ENCODE data around the gene ARRB1.
"Not testable (repeated sequence)": the region's sequence is repeated elsewhere in the genome, so short reads cannot be mapped to it uniquely, and the experiment has no call there.

The ARRB1 gene

GRCh38 chr11:75319035-75319877 is 32.2 kb downstream of the ARRB1 start:
- DNase-seq: no peak

GRCh38 chr11:75317446-75318122 is 33.9 kb downstream of the ARRB1 start:
- no peak for DNase-seq

GRCh38 chr11:75315439-75315805 is 36.0 kb downstream of the ARRB1 start:
- no peak for DNase-seq

GRCh38 chr11:75314771-75315438 is 36.6 kb downstream of the ARRB1 start:
- DNase-seq: no peak

GRCh38 chr11:75313513-75314272 is 37.8 kb downstream of the ARRB1 start:
- no peak for DNase-seq

- no peak for DNase-seq
Observed at GRCh38 chr11:75312346-75312745, 39.1 kb downstream of the ARRB1 start.

GRCh38 chr11:75311858-75312288 is 39.6 kb downstream of the ARRB1 start:
- DNase-seq: no peak

GRCh38 chr11:75308986-75309385 is 42.5 kb downstream of the ARRB1 start:
- no peak for DNase-seq

GRCh38 chr11:75308116-75308515 is 43.3 kb downstream of the ARRB1 start:
- no peak for DNase-seq

GRCh38 chr11:75307058-75307457 is 44.4 kb downstream of the ARRB1 start:
- DNase-seq: no peak

GRCh38 chr11:75306529-75306928 is 44.9 kb downstream of the ARRB1 start:
- DNase-seq: no peak

GRCh38 chr11:75305993-75306392 is 45.5 kb downstream of the ARRB1 start:
- no peak for DNase-seq

- DNase-seq: no peak
Observed at GRCh38 chr11:75305452-75305851, 46.0 kb downstream of the ARRB1 start.

- not testable (repeated sequence) for DNase-seq
Observed at GRCh38 chr11:75304941-75305340, 46.5 kb downstream of the ARRB1 start.

- no peak for DNase-seq
Observed at GRCh38 chr11:75303544-75304224, 47.8 kb downstream of the ARRB1 start.

GRCh38 chr11:75302371-75302770 is 49.1 kb downstream of the ARRB1 start:
- no peak for DNase-seq

GRCh38 chr11:75301601-75302345 is 49.7 kb downstream of the ARRB1 start:
- DNase-seq: no peak

GRCh38 chr11:75301131-75301530 is 50.3 kb downstream of the ARRB1 start:
- DNase-seq: no peak

GRCh38 chr11:75298976-75299260 is 52.5 kb downstream of the ARRB1 start:
- DNase-seq: no peak

- DNase-seq: no peak
Observed at GRCh38 chr11:75298191-75298975, 53.1 kb downstream of the ARRB1 start.

GRCh38 chr11:75293903-75294302 is 57.6 kb downstream of the ARRB1 start:
- no peak for DNase-seq
